ENCODE data around the gene TYMP. TPM values are rescaled to one million over a fixed set of nuclear protein-coding genes. Genes with fewer than 3 reads are reported as not detected.
A peak's percentile ranks its signal among the peaks of the same experiment; 100 is the strongest.

Gene TYMP
- polyA plus RNA-seq, 1 donor (not counting 4 experiments of a cell fraction or from before 2014, with no cell fraction given) = 25.5 TPM

- peak; percentile 58 for FAIRE-seq
- peak overlapping the region; percentile 70 for H3K27ac ChIP-seq (ENCODE audit: control insufficient read depth, insufficient read depth, low read length)
- no peak overlapping the region for H2AFZ ChIP-seq (ENCODE audit: control insufficient read depth, low read length)
- no peaks in the 10 kb centered on the region for H3K9me3 ChIP-seq (ENCODE audit: control insufficient read depth, low read depth, low read length)
- peak overlapping the region; percentile 85 for H3K9ac ChIP-seq (ENCODE audit: control insufficient read depth, extremely low read depth, insufficient read depth, low read length)
- peaks cover 24% of the 10 kb centered on the region for H3K79me2 ChIP-seq (ENCODE audit: control insufficient read depth, insufficient read depth, low read length)
- peaks cover 16% of the 10 kb centered on the region for H3K4me1 ChIP-seq (ENCODE audit: control insufficient read depth, extremely low read depth, insufficient read depth, low read length)
- peak overlapping the region; percentile 72 to 81 (median 79) for H3K4me3 ChIP-seq (ENCODE audit: control insufficient read depth in 2 of 3, extremely low read depth in 1 of 3, insufficient read depth in 2 of 3, low read depth in 1 of 3, low read length in 3 of 3)
- dilution Hi-C loops (cut with MboI; ENCODE audit: extremely low pct_ligation_motif_present, low sequenced_read_pairs) = no loop called here
- H3K4me2 ChIP-seq (ENCODE audit: control insufficient read depth, extremely low read depth, insufficient read depth, low read depth, low read length) = peak overlapping the region; percentile 69
- peaks cover 5% of the 10 kb centered on the region for H3K27me3 ChIP-seq (ENCODE audit: control insufficient read depth, extremely low read depth, insufficient read depth, low read length)
- DNase-seq (ENCODE audit: low read depth, low spot score) = no peak
- H3K36me3 ChIP-seq (ENCODE audit: control insufficient read depth in 2 of 2, extremely low read depth in 1 of 2, insufficient read depth in 2 of 2, low read length in 2 of 2) = peaks cover 17 to 29% of the 10 kb centered on the region in 2 experiments
- TF ChIP-seq CTCF (optimal IDR thresholded peaks at IDR 0.05 in 1 of 3, IDR thresholded peaks at IDR 0.05 in 1 of 3, conservative IDR thresholded peaks at IDR 0.05 in 1 of 3; ENCODE audit: extremely low read depth in 1 of 3, insufficient read depth in 2 of 3, low read length in 3 of 3) (no peak), EZH2 (IDR thresholded peaks at IDR 0.05; ENCODE audit: low read length) (no peak)
- H3K9me1 ChIP-seq (ENCODE audit: control insufficient read depth, extremely low read depth, insufficient read depth, low read length) = no peaks in the 10 kb centered on the region
- no peaks in the 10 kb centered on the region for H4K20me1 ChIP-seq (ENCODE audit: control insufficient read depth, extremely low read depth, insufficient read depth, low read length)
Measured at GRCh38 chr22:50524676-50525103, 5.1 kb downstream of the TYMP start.

GRCh38 chr22:50523806-50524675 is 5.8 kb downstream of the TYMP start:
- peak overlapping the region; percentile 69 for H3K4me2 ChIP-seq (ENCODE audit: control insufficient read depth, extremely low read depth, insufficient read depth, low read depth, low read length)
- DNase-seq (ENCODE audit: low read depth, low spot score) (no peak), FAIRE-seq (no peak)
- no peaks in the 10 kb centered on the region for H3K27me3 ChIP-seq (ENCODE audit: control insufficient read depth, extremely low read depth, insufficient read depth, low read length)
- H3K27ac ChIP-seq (ENCODE audit: control insufficient read depth, insufficient read depth, low read length) = peak overlapping the region; percentile 70
- no peaks in the 10 kb centered on the region for H3K9me3 ChIP-seq (ENCODE audit: control insufficient read depth, low read depth, low read length)
- peaks cover 20 to 29% of the 10 kb centered on the region in 2 experiments for H3K36me3 ChIP-seq (ENCODE audit: control insufficient read depth in 2 of 2, extremely low read depth in 1 of 2, insufficient read depth in 2 of 2, low read length in 2 of 2)
- peaks cover 16% of the 10 kb centered on the region for H3K4me1 ChIP-seq (ENCODE audit: control insufficient read depth, extremely low read depth, insufficient read depth, low read length)
- H3K4me3 ChIP-seq (ENCODE audit: control insufficient read depth in 2 of 3, extremely low read depth in 1 of 3, insufficient read depth in 2 of 3, low read depth in 1 of 3, low read length in 3 of 3) = peak overlapping the region; percentile 72 to 81 (median 79)
- peaks cover 24% of the 10 kb centered on the region for H3K79me2 ChIP-seq (ENCODE audit: control insufficient read depth, insufficient read depth, low read length)
- no peak for TF ChIP-seq CTCF (optimal IDR thresholded peaks at IDR 0.05 in 1 of 3, IDR thresholded peaks at IDR 0.05 in 1 of 3, conservative IDR thresholded peaks at IDR 0.05 in 1 of 3; ENCODE audit: extremely low read depth in 1 of 3, insufficient read depth in 2 of 3, low read length in 3 of 3)
- TF ChIP-seq EZH2 (IDR thresholded peaks at IDR 0.05; ENCODE audit: low read length) = no peak
- peak overlapping the region; percentile 85 for H3K9ac ChIP-seq (ENCODE audit: control insufficient read depth, extremely low read depth, insufficient read depth, low read length)
- no peaks in the 10 kb centered on the region for H3K9me1 ChIP-seq (ENCODE audit: control insufficient read depth, extremely low read depth, insufficient read depth, low read length)
- no peak overlapping the region for H2AFZ ChIP-seq (ENCODE audit: control insufficient read depth, low read length)
- no peaks in the 10 kb centered on the region for H4K20me1 ChIP-seq (ENCODE audit: control insufficient read depth, extremely low read depth, insufficient read depth, low read length)
- dilution Hi-C loops (cut with MboI; ENCODE audit: extremely low pct_ligation_motif_present, low sequenced_read_pairs) = no loop called here

Measured in keratinocyte (primary cell).